ENCODE measurements around the gene TSC22D3.
"Not testable (repeated sequence)": the region's sequence is repeated elsewhere in the genome, so short reads cannot be mapped to it uniquely, and the experiment has no call there.

- not testable (repeated sequence) for TF ChIP-seq EZH2 (IDR thresholded peaks at IDR 0.05; ENCODE audit: insufficient read depth, poor library complexity, severe bottlenecking); EZH2phosphoT487 (IDR thresholded peaks at IDR 0.05; ENCODE audit: insufficient read depth, low read depth)
Measured at GRCh38 chrX:107668710-107669109, 106.9 kb downstream of the TSC22D3 start.
